ENCODE measurements around the gene ACCS. TPM values are rescaled to one million over a fixed set of nuclear protein-coding genes. Genes with fewer than 3 reads are reported as not detected.

ACCS gene
- total and polyA plus RNA-seq, 9 of the 15 experiments (the other 6 are each of a cell fraction or from before 2014, with no cell fraction given), result 4.2 to 25.9 (median 16.3) TPM

DNA sequence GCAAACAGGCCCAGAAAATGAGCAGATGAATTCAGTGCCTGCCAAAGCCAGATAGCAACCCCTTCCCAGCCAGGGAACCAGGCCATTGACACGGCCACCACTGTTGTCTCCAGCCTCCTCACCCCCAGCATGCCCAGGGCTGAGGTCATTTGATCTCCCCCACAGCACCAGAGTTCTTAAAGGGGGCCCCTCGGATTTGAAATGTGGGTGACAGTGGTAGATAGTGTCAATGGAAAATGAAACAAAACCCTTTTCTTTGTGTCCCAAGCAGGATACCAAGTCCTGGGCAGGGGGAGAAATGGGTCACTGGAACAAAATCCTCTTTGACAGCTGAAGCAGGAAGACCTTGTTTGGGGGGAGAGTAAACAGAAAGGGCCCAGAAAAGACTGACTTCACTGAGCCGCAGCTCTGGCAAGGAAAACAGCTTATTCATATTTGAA lies 32.6 kb upstream of the ACCS start (continued):
- no peak for TF ChIP-seq BCL6 (CRISPR knock-in tag; IDR thresholded peaks at IDR 0.05)
- TF ChIP-seq MYBL2 (IDR thresholded peaks at IDR 0.05; ENCODE audit: low read depth), result no peak
- no peak for TF ChIP-seq MYBL2 (CRISPR knock-in tag; IDR thresholded peaks at IDR 0.05; ENCODE audit: borderline replicate concordance)
- TF ChIP-seq, protein P1, sequence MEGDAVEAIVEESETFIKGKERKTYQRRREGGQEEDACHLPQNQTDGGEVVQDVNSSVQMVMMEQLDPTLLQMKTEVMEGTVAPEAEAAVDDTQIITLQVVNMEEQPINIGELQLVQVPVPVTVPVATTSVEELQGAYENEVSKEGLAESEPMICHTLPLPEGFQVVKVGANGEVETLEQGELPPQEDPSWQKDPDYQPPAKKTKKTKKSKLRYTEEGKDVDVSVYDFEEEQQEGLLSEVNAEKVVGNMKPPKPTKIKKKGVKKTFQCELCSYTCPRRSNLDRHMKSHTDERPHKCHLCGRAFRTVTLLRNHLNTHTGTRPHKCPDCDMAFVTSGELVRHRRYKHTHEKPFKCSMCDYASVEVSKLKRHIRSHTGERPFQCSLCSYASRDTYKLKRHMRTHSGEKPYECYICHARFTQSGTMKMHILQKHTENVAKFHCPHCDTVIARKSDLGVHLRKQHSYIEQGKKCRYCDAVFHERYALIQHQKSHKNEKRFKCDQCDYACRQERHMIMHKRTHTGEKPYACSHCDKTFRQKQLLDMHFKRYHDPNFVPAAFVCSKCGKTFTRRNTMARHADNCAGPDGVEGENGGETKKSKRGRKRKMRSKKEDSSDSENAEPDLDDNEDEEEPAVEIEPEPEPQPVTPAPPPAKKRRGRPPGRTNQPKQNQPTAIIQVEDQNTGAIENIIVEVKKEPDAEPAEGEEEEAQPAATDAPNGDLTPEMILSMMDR (IDR thresholded peaks at IDR 0.05 in 2 of 3, conservative IDR thresholded peaks at IDR 0.05 in 1 of 3; ENCODE audit: insufficient read depth in 2 of 3, low read depth in 1 of 3, low read length in 3 of 3), result no peak
- no peak for TF ChIP-seq ZEB2 (IDR thresholded peaks at IDR 0.05)
- no peak for TF ChIP-seq RBM22 (IDR thresholded peaks at IDR 0.05; ENCODE audit: low read depth, low read length, poor library complexity, severe bottlenecking)
- TF ChIP-seq CEBPB (tag; IDR thresholded peaks at IDR 0.05), result no peak

GRCh38 chr11:44033856-44034255 lies 32.2 kb upstream of the ACCS start:
- no peaks in the 10 kb centered on the region for H3K9me1 ChIP-seq (ENCODE audit: control insufficient read depth, insufficient read depth, low read length)
- H3K9ac ChIP-seq (ENCODE audit: insufficient read depth in 1 of 2, low read depth in 2 of 2, low read length in 2 of 2), result no peak overlapping the region
- H3K79me2 ChIP-seq (ENCODE audit: control insufficient read depth, insufficient read depth, low read length), result no peaks in the 10 kb centered on the region
- H3K36me3 ChIP-seq (ENCODE audit: control insufficient read depth, insufficient read depth, low read length), result no peaks in the 10 kb centered on the region
- intact Hi-C loops (cut with micrococcal nuclease), result no loop called here
- BruUV-seq (replicated peaks), result no TSS peak
- no peak overlapping the region for H3K4me2 ChIP-seq (ENCODE audit: insufficient read depth, low read length)
- CTCF ChIA-PET (ENCODE audit: low intra/inter-chr PET ratio), result no interaction called here
- 0% methylated on average over 1 of the region's 3 CpGs for WGBS (ENCODE audit: insufficient coverage, low coverage, missing lambda C conversion rate)
- no peak overlapping the region for H3K27ac ChIP-seq (ENCODE audit: extremely low read depth, low read depth, low read length)
- peaks cover 15 to 25% of the 10 kb centered on the region in 2 experiments; a peak in 4 of 5 replicates for H3K27me3 ChIP-seq (ENCODE audit: control insufficient read depth in 2 of 2, insufficient read depth in 2 of 2, low read length in 2 of 2)
- no peak overlapping the region for H3K4me3 ChIP-seq
- ATAC-seq (no peak), DNase-seq (ENCODE audit: extremely low read depth in 1 of 4, low spot score in 3 of 4) (no peak), FAIRE-seq (no peak)
- peaks cover 0 to 2% of the 10 kb centered on the region in 2 experiments; a peak in 2 of 5 replicates for H3K4me1 ChIP-seq (replicated peaks in 1 of 2; ENCODE audit: control insufficient read depth in 2 of 2, insufficient read depth in 2 of 2, low read length in 2 of 2)
- no peak overlapping the region for H2AFZ ChIP-seq (ENCODE audit: low read depth, low read length)
- POLR2A ChIA-PET, result interaction anchor here (0.6 to 1.0 kb wide), 5 partner anchors 14 to 1273 kb away, joined by 3 to 6 read pairs (median 3); partner anchors contain the start of genes ACCSL and C11orf96
- no peaks in the 10 kb centered on the region for H4K20me1 ChIP-seq (replicated peaks; ENCODE audit: control insufficient read depth, insufficient read depth, low read length)
- H3K9me3 ChIP-seq (replicated peaks; ENCODE audit: control insufficient read depth, insufficient read depth, low read depth, low read length), result no peaks in the 10 kb centered on the region
- in situ Hi-C loops (cut with MboI), result no loop called here
- TF ChIP-seq ZNF253 (CRISPR knock-in tag; conservative IDR thresholded peaks at IDR 0.05), result no peak
- TF ChIP-seq ZBED1 (IDR thresholded peaks at IDR 0.05), result no peak
- no peak for TF ChIP-seq CCNT2 (IDR thresholded peaks at IDR 0.05; ENCODE audit: borderline replicate concordance, extremely low read depth, insufficient read length, low read depth, low read length)
- no peak for TF ChIP-seq ZNF407 (IDR thresholded peaks at IDR 0.05; ENCODE audit: low read depth)
- TF ChIP-seq IRF2 (CRISPR knock-in tag; IDR thresholded peaks at IDR 0.05), result no peak
